Measurements from ENCODE around the gene VPREB3.

- TF ChIP-seq CTCF (IDR thresholded peaks at IDR 0.05; ENCODE audit: poor library complexity) (no peak), EZH2 (IDR thresholded peaks at IDR 0.05; ENCODE audit: borderline replicate concordance) (no peak), EZH2phosphoT487 (IDR thresholded peaks at IDR 0.05; ENCODE audit: low read depth, severe bottlenecking, unreplicated experiment) (no peak)
Observed at GRCh38 chr22:23752750-23753149, 1.5 kb downstream of the VPREB3 start.

Measured in hepatocyte (in vitro differentiated cells).